ENCODE measurements around the gene RTKN. TPM values are rescaled to one million over a fixed set of nuclear protein-coding genes. Genes with fewer than 3 reads are reported as not detected.

The RTKN gene
- total and polyA plus RNA-seq, 10 of the 15 experiments (the other 5 are each of a cell fraction or from before 2014, with no cell fraction given): 0.50 to 12.3 (median 5.4) TPM

- peaks cover 35% of the 10 kb centered on the region for H3K4me1 ChIP-seq (ENCODE audit: control insufficient read depth, insufficient read depth, low read length)
- H3K9me3 ChIP-seq (replicated peaks; ENCODE audit: control insufficient read depth, insufficient read depth, low read length): no peaks in the 10 kb centered on the region
- no peak for TF ChIP-seq CHD4 (IDR thresholded peaks at IDR 0.05)
- TF ChIP-seq CHD1 (IDR thresholded peaks at IDR 0.05; ENCODE audit: low read depth, low read length): no peak
- no peak for TF ChIP-seq KAT2A (conservative IDR thresholded peaks at IDR 0.05; ENCODE audit: control insufficient read depth, low read depth, low read length)
- no peak for TF ChIP-seq WRNIP1 (IDR thresholded peaks at IDR 0.05; ENCODE audit: borderline replicate concordance, low read depth, low read length)
- TF ChIP-seq POLR2AphosphoS5 (IDR thresholded peaks at IDR 0.05; ENCODE audit: low read length): no peak
- no peak for TF ChIP-seq ZNF217 (IDR thresholded peaks at IDR 0.05)
- no peak for TF ChIP-seq STAT3 (IDR thresholded peaks at IDR 0.05; ENCODE audit: low read depth, low read length)
- no peak for TF ChIP-seq CEBPB (IDR thresholded peaks at IDR 0.05; ENCODE audit: borderline replicate concordance in 1 of 2, low read depth in 2 of 2, low read length in 2 of 2)
- no peak for TF ChIP-seq BRCA1 (IDR thresholded peaks at IDR 0.05; ENCODE audit: low read depth, low read length)
- no peak for TF ChIP-seq FOS (IDR thresholded peaks at IDR 0.05; ENCODE audit: borderline replicate concordance, extremely low read depth, insufficient read length)
- ChIA-PET POLR2A (interaction anchor here (0.8 to 1.9 kb wide), 4 partner anchors 14 to 38 kb away, joined by 3 to 21 read pairs (median 6); partner anchors contain the start of genes INO80B and WBP1), RAD21 (ENCODE audit: unreplicated experiment) (interaction anchor here (1.9 to 2.4 kb wide), 2 partner anchors 36 to 38 kb away, joined by 9 to 11 read pairs; partner anchors contain the start of genes INO80B and WBP1), CTCF (interaction anchor here (0.8 to 1.2 kb wide), 4 partner anchors 25 to 171 kb away, joined by 3 to 6 read pairs (median 5); partner anchors contain the start of gene INO80B), SMC1A (ENCODE audit: uncharacterized antibody, unreplicated experiment) (interaction anchor here (1.1 to 3.0 kb wide), 3 partner anchors 14 to 131 kb away, joined by 3 to 24 read pairs (median 14); partner anchors contain the start of genes INO80B and WBP1)
- peak overlapping the region; percentile 83 for H3K4me2 ChIP-seq (ENCODE audit: control insufficient read depth, insufficient read depth)
- intact Hi-C loops (cut with micrococcal nuclease; ENCODE audit: unreplicated experiment) (loop anchor here (2.0 kb wide), 1 partner anchor 35 kb away; the partner anchor contains the start of gene INO80B), in situ Hi-C loops (cut with MboI) (no loop called here)
- H3K9ac ChIP-seq (ENCODE audit: control insufficient read depth, insufficient read depth, low read length): peak overlapping the region; percentile 20; the same call in 1 of the 2 replicates
- ATAC-seq (no peak), DNase-seq (ENCODE audit: low read depth, low spot score) (no peak), FAIRE-seq (no peak)
- H4K20me1 ChIP-seq (ENCODE audit: control insufficient read depth, insufficient read depth): no peaks in the 10 kb centered on the region
- peak overlapping the region; percentile 33 for H3K4me3 ChIP-seq
- peaks cover 0 to 6% of the 10 kb centered on the region in 2 experiments; a peak in 1 of 4 replicates for H3K36me3 ChIP-seq (ENCODE audit: control insufficient read depth in 2 of 2, insufficient read depth in 2 of 2, low read length in 1 of 2)
- H3K27ac ChIP-seq (ENCODE audit: control insufficient read depth, insufficient read depth): peak overlapping the region; percentile 80; the same call in 1 of the 2 replicates
- H2AFZ ChIP-seq (ENCODE audit: control insufficient read depth, low read depth, low read length): no peak overlapping the region
- H3K79me2 ChIP-seq (ENCODE audit: control insufficient read depth, insufficient read depth, low read length): peaks cover 9% of the 10 kb centered on the region
- H3K27me3 ChIP-seq (replicated peaks in 1 of 2; ENCODE audit: control insufficient read depth in 2 of 2, insufficient read depth in 2 of 2, low read length in 1 of 2): no peaks in the 10 kb centered on the region
- no TSS peak for BruUV-seq (replicated peaks)
- 97% methylated on average over 2 of the region's 2 CpGs for WGBS (ENCODE audit: insufficient coverage, insufficient replicate concordance, low lambda C conversion rate, missing lambda C conversion rate)
Observed at GRCh38 chr2:74420006-74420405, 21.7 kb downstream of the RTKN start.
